ENCODE results near the gene PDXK.
"Not testable (repeated sequence)": the region's sequence is repeated elsewhere in the genome, so short reads cannot be mapped to it uniquely, and the experiment has no call there.

Gene PDXK

GRCh38 chr21:43718872-43719747 lies at the start of gene PDXK:
PDXK (plus strand) TSS chr21:43719129; CDS start chr21:43719295, 166 bp downstream.
- peak; percentile 43 to 64 for DNase-seq (ENCODE audit: low read depth in 1 of 2, low spot score in 1 of 2)

GRCh38 chr21:43669828-43670605 lies 48.9 kb upstream of the PDXK start:
- no peak for DNase-seq (ENCODE audit: low read depth in 1 of 2, low spot score in 1 of 2)

- no peak for DNase-seq (ENCODE audit: low read depth in 1 of 2, low spot score in 1 of 2)
Observed at GRCh38 chr21:43675871-43676270, 43.1 kb upstream of the PDXK start.

- DNase-seq (ENCODE audit: low read depth in 1 of 2, low spot score in 1 of 2): no peak
Observed at GRCh38 chr21:43676391-43676790, 42.5 kb upstream of the PDXK start.

- no peak for DNase-seq (ENCODE audit: low read depth in 1 of 2, low spot score in 1 of 2)
Observed at GRCh38 chr21:43679951-43680350, 39.0 kb upstream of the PDXK start.

GRCh38 chr21:43680421-43680820 lies 38.5 kb upstream of the PDXK start:
- not testable (repeated sequence) for DNase-seq (ENCODE audit: low read depth in 1 of 2, low spot score in 1 of 2)

GRCh38 chr21:43681650-43682049 lies 37.3 kb upstream of the PDXK start:
- DNase-seq (ENCODE audit: low read depth in 1 of 2, low spot score in 1 of 2): no peak

GRCh38 chr21:43684424-43684823 lies 34.5 kb upstream of the PDXK start:
- no peak for DNase-seq (ENCODE audit: low read depth in 1 of 2, low spot score in 1 of 2)

- no peak for DNase-seq (ENCODE audit: low read depth in 1 of 2, low spot score in 1 of 2)
Observed at GRCh38 chr21:43686811-43687565, 31.9 kb upstream of the PDXK start.

GRCh38 chr21:43687566-43688399 lies 31.1 kb upstream of the PDXK start:
- no peak for DNase-seq (ENCODE audit: low read depth in 1 of 2, low spot score in 1 of 2)

GRCh38 chr21:43688906-43689305 lies 30.0 kb upstream of the PDXK start:
- no peak for DNase-seq (ENCODE audit: low read depth in 1 of 2, low spot score in 1 of 2)

GRCh38 chr21:43689556-43690337 lies 29.2 kb upstream of the PDXK start:
- DNase-seq (ENCODE audit: low read depth in 1 of 2, low spot score in 1 of 2): no peak

GRCh38 chr21:43690346-43690745 lies 28.6 kb upstream of the PDXK start:
- DNase-seq (ENCODE audit: low read depth in 1 of 2, low spot score in 1 of 2): no peak

- no peak for DNase-seq (ENCODE audit: low read depth in 1 of 2, low spot score in 1 of 2)
Observed at GRCh38 chr21:43691086-43691795, 27.7 kb upstream of the PDXK start.

GRCh38 chr21:43691801-43692200 lies 27.1 kb upstream of the PDXK start:
- DNase-seq (ENCODE audit: low read depth in 1 of 2, low spot score in 1 of 2): no peak

- no peak for DNase-seq (ENCODE audit: low read depth in 1 of 2, low spot score in 1 of 2)
Observed at GRCh38 chr21:43692949-43693348, 26.0 kb upstream of the PDXK start.

GRCh38 chr21:43693981-43694380 lies 24.9 kb upstream of the PDXK start:
- DNase-seq (ENCODE audit: low read depth in 1 of 2, low spot score in 1 of 2): no peak

GRCh38 chr21:43694437-43695079 lies 24.4 kb upstream of the PDXK start:
- no peak for DNase-seq (ENCODE audit: low read depth in 1 of 2, low spot score in 1 of 2)

- DNase-seq (ENCODE audit: low read depth in 1 of 2, low spot score in 1 of 2): no peak
Observed at GRCh38 chr21:43696214-43696613, 22.7 kb upstream of the PDXK start.

Measured in activated T-helper 1 cell treated with anti-CD3 and anti-CD28 coated beads, Interleukin-2, amount 50 U/mL, for 16 hours (primary cell).